NT2/D1 (cell line): ENCODE data around the gene PAOX.

Experiments used
- SUZ12 ChIP-seq: IDR thresholded peaks from 2 replicates; pipeline ENCODE4 v1.6.1; 2011; ENCODE audit not compliant: insufficient read length, insufficient read depth; ENCODE audit errors: extremely low read depth
- YY1 ChIP-seq: IDR thresholded peaks from 2 replicates; pipeline ENCODE4 v1.6.1; 2011; ENCODE audit not compliant: insufficient read length, insufficient read depth
- ZNF274 ChIP-seq: IDR thresholded peaks from 2 replicates; pipeline ENCODE4 v1.6.1; 2011; ENCODE audit warnings: mild to moderate bottlenecking, low read depth, low read length

- no peak for TF ChIP-seq YY1
- TF ChIP-seq SUZ12 = no peak
- TF ChIP-seq ZNF274 = no peak
Measured at GRCh38 chr10:133359554-133359971, 19.5 kb upstream of the PAOX start.
